ENCODE results near the gene OXTR. TPM values are rescaled to one million over a fixed set of nuclear protein-coding genes. Genes with fewer than 3 reads are reported as not detected.

The OXTR gene
- total RNA-seq, 1 donor from 2014 or later: 0.53 TPM

DNA sequence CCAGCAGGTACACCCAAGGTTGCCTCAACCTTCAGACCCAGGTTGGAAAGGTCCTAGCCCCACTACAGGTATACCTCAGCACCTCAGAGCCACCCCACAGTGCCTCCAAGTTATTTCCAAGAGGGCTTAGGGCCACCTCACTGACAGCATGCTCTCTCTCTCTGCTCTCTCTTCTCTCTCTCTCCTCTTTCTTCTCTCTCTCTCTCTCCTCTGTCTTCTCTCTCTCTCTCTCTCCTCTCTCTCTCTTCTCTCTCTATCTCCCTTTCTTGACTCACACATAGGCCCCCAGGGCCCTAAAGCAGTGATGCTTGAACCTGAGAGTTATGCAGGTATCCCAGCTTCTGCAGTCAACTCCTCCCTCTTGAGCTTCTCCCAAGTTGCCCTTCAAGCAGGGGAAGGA is 31.6 kb downstream of the OXTR start:
- DNase-seq (ENCODE audit: low read depth) (no peak), FAIRE-seq (no peak)
- H3K27me3 ChIP-seq (ENCODE audit: control insufficient read depth, insufficient read depth, low read length): no peaks in the 10 kb centered on the region
- no peak overlapping the region for H3K4me3 ChIP-seq (ENCODE audit: low read depth, low read length)
- TF ChIP-seq, protein P1, sequence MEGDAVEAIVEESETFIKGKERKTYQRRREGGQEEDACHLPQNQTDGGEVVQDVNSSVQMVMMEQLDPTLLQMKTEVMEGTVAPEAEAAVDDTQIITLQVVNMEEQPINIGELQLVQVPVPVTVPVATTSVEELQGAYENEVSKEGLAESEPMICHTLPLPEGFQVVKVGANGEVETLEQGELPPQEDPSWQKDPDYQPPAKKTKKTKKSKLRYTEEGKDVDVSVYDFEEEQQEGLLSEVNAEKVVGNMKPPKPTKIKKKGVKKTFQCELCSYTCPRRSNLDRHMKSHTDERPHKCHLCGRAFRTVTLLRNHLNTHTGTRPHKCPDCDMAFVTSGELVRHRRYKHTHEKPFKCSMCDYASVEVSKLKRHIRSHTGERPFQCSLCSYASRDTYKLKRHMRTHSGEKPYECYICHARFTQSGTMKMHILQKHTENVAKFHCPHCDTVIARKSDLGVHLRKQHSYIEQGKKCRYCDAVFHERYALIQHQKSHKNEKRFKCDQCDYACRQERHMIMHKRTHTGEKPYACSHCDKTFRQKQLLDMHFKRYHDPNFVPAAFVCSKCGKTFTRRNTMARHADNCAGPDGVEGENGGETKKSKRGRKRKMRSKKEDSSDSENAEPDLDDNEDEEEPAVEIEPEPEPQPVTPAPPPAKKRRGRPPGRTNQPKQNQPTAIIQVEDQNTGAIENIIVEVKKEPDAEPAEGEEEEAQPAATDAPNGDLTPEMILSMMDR (IDR thresholded peaks at IDR 0.05; ENCODE audit: insufficient read depth, low read length, severe bottlenecking): no peak
- no peaks in the 10 kb centered on the region for H3K36me3 ChIP-seq (ENCODE audit: control insufficient read depth, insufficient read depth, low read length)

DNA sequence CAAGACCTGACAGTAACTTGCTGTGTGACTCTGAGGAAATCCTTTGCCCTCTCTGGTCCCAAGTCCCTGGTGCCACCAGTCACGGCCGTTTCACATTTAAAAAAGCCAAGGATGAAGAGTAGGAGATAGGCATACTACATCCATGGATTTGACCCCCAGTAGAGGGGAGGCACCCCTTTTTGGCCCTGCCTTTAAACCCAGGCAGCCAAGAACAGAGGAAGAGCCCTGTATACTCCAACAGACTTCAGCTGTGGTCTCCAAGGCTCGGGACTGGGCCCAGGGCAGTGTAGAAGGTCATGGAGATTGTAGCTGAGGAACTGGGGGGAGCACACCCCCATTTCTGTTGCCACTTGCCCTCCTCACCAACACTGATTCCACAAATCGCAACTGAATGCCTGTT is 32.1 kb downstream of the OXTR start:
- FAIRE-seq: no peak

DNA sequence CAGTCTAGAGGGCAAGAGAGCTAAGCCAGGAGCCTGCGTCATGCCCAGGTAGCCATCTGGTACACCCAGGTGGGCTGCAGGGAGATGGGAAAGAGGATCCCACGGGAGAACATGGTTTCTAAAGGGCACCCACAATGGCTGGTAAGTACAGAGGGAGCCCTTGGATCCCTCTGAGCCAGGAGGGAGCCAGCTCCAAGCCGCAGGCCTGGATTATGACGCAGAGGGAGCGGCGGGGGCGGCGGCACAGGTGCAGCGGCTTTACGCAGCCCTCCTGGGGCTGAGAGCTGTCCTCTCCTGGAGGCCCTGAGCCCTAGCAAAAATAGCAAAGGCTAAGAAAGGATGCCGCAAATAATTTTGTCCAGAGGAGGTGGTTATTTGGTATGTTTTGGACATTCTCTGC is 33.0 kb downstream of the OXTR start:
- FAIRE-seq (no peak), DNase-seq (ENCODE audit: low read depth) (no peak)
- no peak overlapping the region for H3K4me3 ChIP-seq (ENCODE audit: low read depth, low read length)
- no peaks in the 10 kb centered on the region for H3K36me3 ChIP-seq (ENCODE audit: control insufficient read depth, insufficient read depth, low read length)
- TF ChIP-seq, protein P1 (IDR thresholded peaks at IDR 0.05; ENCODE audit: insufficient read depth, low read length, severe bottlenecking): no peak
- no peaks in the 10 kb centered on the region for H3K27me3 ChIP-seq (ENCODE audit: control insufficient read depth, insufficient read depth, low read length)

More for the DNA sequence above, 32.1 kb downstream of the OXTR start:
- TF ChIP-seq, protein P1 (IDR thresholded peaks at IDR 0.05; ENCODE audit: insufficient read depth, low read length, severe bottlenecking): no peak
- no peaks in the 10 kb centered on the region for H3K27me3 ChIP-seq (ENCODE audit: control insufficient read depth, insufficient read depth, low read length)
- H3K36me3 ChIP-seq (ENCODE audit: control insufficient read depth, insufficient read depth, low read length): no peaks in the 10 kb centered on the region
- DNase-seq (ENCODE audit: low read depth): no peak
- no peak overlapping the region for H3K4me3 ChIP-seq (ENCODE audit: low read depth, low read length)

DNA sequence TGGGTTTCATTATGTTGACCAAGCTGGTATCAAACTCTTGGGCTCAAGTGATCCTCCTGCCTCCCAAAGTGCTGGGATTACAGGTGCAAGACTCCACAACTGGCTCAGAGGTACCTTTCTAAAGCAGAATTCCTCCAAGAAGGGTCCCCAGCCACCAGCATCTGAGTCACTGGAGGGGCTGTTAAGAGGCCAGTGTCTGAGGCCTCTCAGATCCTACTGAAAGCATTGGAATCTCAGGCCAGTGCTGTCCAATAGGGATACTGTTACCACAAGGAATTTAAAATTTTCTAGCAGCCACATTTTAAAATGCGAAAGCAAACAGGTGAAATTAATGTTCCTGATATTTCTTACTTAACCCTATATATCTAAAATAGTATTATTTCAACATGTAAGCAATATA is 34.5 kb downstream of the OXTR start:
- DNase-seq (ENCODE audit: low read depth) (no peak), FAIRE-seq (no peak)
- H3K36me3 ChIP-seq (ENCODE audit: control insufficient read depth, insufficient read depth, low read length): no peaks in the 10 kb centered on the region
- no peaks in the 10 kb centered on the region for H3K27me3 ChIP-seq (ENCODE audit: control insufficient read depth, insufficient read depth, low read length)
- H3K4me3 ChIP-seq (ENCODE audit: low read depth, low read length): no peak overlapping the region
- TF ChIP-seq, protein P1 (IDR thresholded peaks at IDR 0.05; ENCODE audit: insufficient read depth, low read length, severe bottlenecking): no peak

DNA sequence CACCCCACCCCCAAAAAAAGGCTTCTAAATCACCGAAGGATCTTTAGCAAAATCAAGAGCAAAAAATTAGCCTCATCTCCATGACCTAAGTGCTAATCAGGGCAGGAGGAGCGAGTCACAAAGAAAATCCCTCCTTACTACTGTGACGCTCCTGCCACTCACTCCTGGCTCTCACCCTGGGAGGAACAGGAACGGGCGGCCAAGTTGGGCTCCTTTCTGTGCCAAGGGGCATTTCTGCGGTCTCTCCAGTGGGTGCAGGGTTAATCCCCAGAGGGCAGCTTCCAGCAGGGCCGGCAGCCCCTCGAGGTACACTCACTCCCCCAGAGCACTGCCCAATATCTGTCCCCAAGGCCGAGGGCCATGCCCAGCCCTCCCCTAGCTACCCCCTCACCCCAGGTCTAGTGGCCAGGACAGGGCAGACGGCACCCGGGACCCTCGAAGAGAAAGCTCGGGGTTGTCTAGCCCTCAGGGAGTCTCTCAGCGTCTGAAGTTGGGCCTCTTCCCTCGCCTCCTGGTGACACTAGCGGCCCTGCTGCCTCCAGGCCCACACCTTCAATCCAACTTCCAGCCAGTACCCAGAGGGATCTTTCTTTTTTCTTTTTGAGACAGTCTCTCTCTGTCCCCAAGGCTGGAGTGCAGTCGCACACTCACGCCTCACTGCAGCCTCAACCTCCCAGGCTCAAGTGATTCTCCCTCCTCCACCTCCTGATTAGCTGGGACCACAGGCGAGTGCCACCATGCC is 35.1 kb downstream of the OXTR start:
- FAIRE-seq: no peak
- H3K27me3 ChIP-seq (ENCODE audit: control insufficient read depth, insufficient read depth, low read length): no peaks in the 10 kb centered on the region
- TF ChIP-seq, protein P1 (IDR thresholded peaks at IDR 0.05; ENCODE audit: insufficient read depth, low read length, severe bottlenecking): no peak
- H3K4me3 ChIP-seq (ENCODE audit: low read depth, low read length): no peak overlapping the region
- no peak for DNase-seq (ENCODE audit: low read depth)
- H3K36me3 ChIP-seq (ENCODE audit: control insufficient read depth, insufficient read depth, low read length): no peaks in the 10 kb centered on the region

Measured in bronchial epithelial cell (primary cell).